ENCODE data around the gene CCDC136.

The CCDC136 gene

GRCh38 chr7:128871050-128871449 is 79.3 kb downstream of the CCDC136 start:
- no peak for TF ChIP-seq CTCF (IDR thresholded peaks at IDR 0.05; ENCODE audit: extremely low read depth, insufficient read depth, missing control alignments)
- in situ Hi-C loops (cut with MboI; ENCODE audit: low pct_unique_long_range_greater_than_20kb, low sequenced_read_pairs, unreplicated experiment) = no loop called here
- no peak for DNase-seq (ENCODE audit: low spot score)
